Mesendoderm (in vitro differentiated cells): ENCODE measurements around the gene TMEM45B. TPM values are rescaled to one million over a fixed set of nuclear protein-coding genes. Genes with fewer than 3 reads are reported as not detected.

Experiments
- DNase-seq: peaks from one replicate; pipeline ENCODE4 v3.0.0; 2013
- H2AK5ac ChIP-seq: 2 replicates; pipeline ENCODE4 v1.6.1; 2013; ENCODE audit warnings: low read length, inconsistent platforms
- H2BK120ac ChIP-seq: 2 replicates; pipeline ENCODE4 v1.6.1; 2013; ENCODE audit warnings: low read depth, mild to moderate bottlenecking, low read length, moderate library complexity, mixed read lengths
- H2BK15ac ChIP-seq: replicated peaks from 2 replicates; pipeline ENCODE4 v1.6.1; 2013; ENCODE audit warnings: low read depth, mild to moderate bottlenecking, moderate library complexity
- H2BK5ac ChIP-seq: 2 replicates; pipeline ENCODE4 v1.6.1; 2013; ENCODE audit warnings: low read length, inconsistent platforms
- H3K18ac ChIP-seq: 2 replicates; pipeline ENCODE4 v1.6.1; 2013; ENCODE audit warnings: mild to moderate bottlenecking, low read length, mixed read lengths
- H3K23ac ChIP-seq: one replicate; pipeline ENCODE4 v1.6.1; 2013; ENCODE audit warnings: low read length
- H3K27ac ChIP-seq: 2 replicates; pipeline ENCODE4 v1.5.1; 2013; ENCODE audit warnings: low read depth, mild to moderate bottlenecking, inconsistent platforms, low read length, moderate library complexity
- H3K27me3 ChIP-seq: 2 replicates; pipeline ENCODE4 v1.6.1; 2013; ENCODE audit warnings: low read length, control low read depth, mild to moderate bottlenecking, inconsistent platforms; ENCODE audit not compliant: insufficient read depth, poor library complexity
- H3K36me3 ChIP-seq: 2 replicates; pipeline ENCODE4 v1.6.1; 2013; ENCODE audit warnings: low read length, inconsistent platforms; ENCODE audit not compliant: control insufficient read depth, insufficient read depth
- H3K4ac ChIP-seq: one replicate; pipeline ENCODE4 v1.6.1; 2013; ENCODE audit warnings: low read depth, mild to moderate bottlenecking, low read length, moderate library complexity
- H3K4me1 ChIP-seq: 2 replicates; pipeline ENCODE4 v1.6.1; 2013; ENCODE audit warnings: low read depth, low read length, inconsistent platforms; ENCODE audit not compliant: control insufficient read depth
- H3K4me2 ChIP-seq: 2 replicates; pipeline ENCODE4 v1.6.1; 2013; ENCODE audit warnings: low read length
- H3K4me3 ChIP-seq: 2 replicates; pipeline ENCODE4 v1.5.1; 2013; ENCODE audit warnings: mild to moderate bottlenecking, low read length
- H3K56ac ChIP-seq: one replicate; pipeline ENCODE4 v1.6.1; 2013; ENCODE audit warnings: low read length
- H3K79me1 ChIP-seq: 2 replicates; pipeline ENCODE4 v1.6.1; 2013; ENCODE audit warnings: low read length, inconsistent platforms
- H3K79me2 ChIP-seq: 2 replicates; pipeline ENCODE4 v1.6.1; 2013; ENCODE audit warnings: mild to moderate bottlenecking, low read length; ENCODE audit not compliant: control insufficient read depth, insufficient read depth
- H3K9ac ChIP-seq: 2 replicates; pipeline ENCODE4 v1.6.1; 2013; ENCODE audit warnings: low read length, inconsistent platforms
- H4K5ac ChIP-seq: one replicate; pipeline ENCODE4 v1.6.1; 2013; ENCODE audit warnings: low read length
- H4K8ac ChIP-seq: one replicate; pipeline ENCODE4 v1.6.1; 2013; ENCODE audit warnings: low read depth, mild to moderate bottlenecking, control low read depth, low read length, moderate library complexity
- WGBS: extraction: QIAGEN DNeasy Blood & Tissue Kit; methylation state at CpG from one replicate; pipeline ENCODE4 v1.1.7; 2013; ENCODE audit warnings: low lambda C conversion rate, missing lambda C conversion rate; ENCODE audit not compliant: insufficient coverage; ENCODE audit errors: extremely low coverage; 5-methylcytosine and 5-hydroxymethylcytosine counted together
- polyA plus RNA-seq, 2 experiments: library from polyadenylated mRNA; stranded (reverse); fragments of 200-250 nt; gene quantifications; one replicate each; pipeline ENCODE4 v1.2.3, GENCODE V29; 2013

Gene TMEM45B
- 0.04 TPM for polyA plus RNA-seq (2013, experiment 1 of 2)
- polyA plus RNA-seq (2013, experiment 2 of 2) = 0.10 TPM

DNA sequence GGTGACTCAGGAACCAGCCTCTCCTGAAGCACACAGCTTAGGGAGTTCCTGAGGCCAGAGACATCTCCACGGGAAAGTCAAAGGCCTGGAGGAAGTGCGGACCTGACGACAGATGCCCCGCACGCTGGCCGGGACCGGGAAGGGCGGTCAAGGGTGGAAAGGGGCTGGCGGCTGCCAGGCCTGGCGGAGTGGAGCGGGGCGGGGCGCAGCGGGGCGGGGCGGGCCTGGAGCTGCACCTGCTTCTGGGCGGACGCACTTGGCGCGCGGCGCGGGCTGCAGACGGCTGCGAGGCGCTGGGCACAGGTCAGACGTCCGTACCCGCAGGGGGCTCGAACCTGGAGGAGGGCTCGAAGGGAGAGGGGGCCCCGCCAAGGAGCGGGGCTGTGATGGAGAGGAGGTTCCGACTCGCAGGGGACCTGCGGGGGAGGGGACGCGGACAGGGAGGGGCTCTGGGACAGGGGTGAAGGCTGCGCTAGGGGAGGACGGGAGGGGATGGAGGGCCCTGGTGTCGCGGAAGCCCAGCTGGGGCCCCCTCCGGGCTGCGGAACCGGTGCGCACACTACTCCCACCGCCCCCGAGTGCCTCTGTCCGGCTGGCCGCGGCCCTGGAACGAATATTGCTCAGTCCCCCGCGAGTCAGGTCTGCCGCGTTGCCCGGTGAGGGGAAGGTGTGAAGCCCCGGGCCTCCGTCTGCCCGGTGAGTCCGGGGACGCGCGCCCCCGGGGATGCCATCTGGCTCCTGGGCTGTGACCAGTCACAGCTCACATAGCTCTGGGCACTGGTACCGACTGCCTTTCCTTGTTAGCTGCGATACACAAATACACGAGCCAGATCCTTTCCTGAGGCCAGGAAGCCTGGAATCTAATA lies at the start of gene TMEM45B:
Gene TMEM45B (plus strand): TSS at position 253 of the 866 bp plus-strand sequence. CDS start 36,635 bp downstream, outside the sequence.
- H3K4me1 ChIP-seq = no peaks in the 10 kb centered on the region
- H3K18ac ChIP-seq = no peak within 1 kb of the TSS
- H3K56ac ChIP-seq = no peak within 1 kb of the TSS
- no peak within 1 kb of the TSS for H3K23ac ChIP-seq
- no peaks in the 10 kb centered on the region for H3K79me1 ChIP-seq
- H4K8ac ChIP-seq = no peak within 1 kb of the TSS
- peaks cover 6% of the 10 kb centered on the region for H3K27me3 ChIP-seq
- no CpG with 5 or more reads among the region's 68 CpGs for WGBS
- H3K4ac ChIP-seq = no peak within 1 kb of the TSS
- H2BK15ac ChIP-seq = no peak within 1 kb of the TSS
- H2BK5ac ChIP-seq = no peak within 1 kb of the TSS
- no peak within 1 kb of the TSS for H4K5ac ChIP-seq
- no peak within 1 kb of the TSS for H3K27ac ChIP-seq
- no peak within 1 kb of the TSS for H2BK120ac ChIP-seq
- H2AK5ac ChIP-seq = no peak within 1 kb of the TSS
- no peaks in the 10 kb centered on the region for H3K36me3 ChIP-seq
- no peak within 1 kb of the TSS for H3K4me3 ChIP-seq
- DNase-seq = peak; percentile 14
- no peaks in the 10 kb centered on the region for H3K79me2 ChIP-seq
- H3K4me2 ChIP-seq = no peak within 1 kb of the TSS
- no peak within 1 kb of the TSS for H3K9ac ChIP-seq

DNA sequence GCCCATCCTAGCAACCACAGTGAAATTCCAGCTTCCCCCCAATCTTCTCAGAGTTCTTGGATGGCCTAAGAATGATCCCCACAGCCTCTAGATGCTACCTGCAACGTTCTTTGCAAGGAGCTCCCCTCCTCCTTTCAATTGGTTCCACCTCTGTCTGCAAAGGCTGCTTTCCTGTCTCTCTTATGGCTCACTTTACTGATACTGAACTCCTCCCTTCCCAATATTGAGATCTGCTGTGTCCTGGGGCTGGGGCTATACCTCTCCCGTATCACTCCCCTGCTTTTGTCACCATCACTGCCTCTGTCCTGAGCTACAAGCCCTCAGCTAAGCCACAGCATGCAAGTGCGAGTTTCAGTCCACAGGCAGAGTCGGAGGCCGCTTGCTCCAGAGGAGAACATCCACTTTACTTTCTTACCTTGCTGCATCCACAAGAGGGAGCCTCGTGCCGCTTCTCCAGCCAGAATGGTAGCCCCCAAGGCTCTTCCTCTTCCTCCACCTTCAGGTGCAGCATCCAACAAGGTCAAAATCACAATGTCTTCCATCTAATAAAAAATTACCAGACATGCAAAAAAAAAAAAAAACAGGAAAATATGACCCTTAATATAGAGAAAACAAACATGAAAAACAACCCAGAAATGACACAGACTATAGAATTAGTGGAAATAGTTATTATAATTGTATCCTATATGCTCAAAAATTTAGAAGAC lies 48.6 kb upstream of the TMEM45B start:
- Histone ChIP-seq H2BK5ac (no peak overlapping the region), H2AK5ac (no peak overlapping the region), H4K8ac (no peak overlapping the region), H2BK120ac (no peak overlapping the region), H3K9ac (no peak overlapping the region), H3K27ac (no peak overlapping the region), H3K4me1 (no peaks in the 10 kb centered on the region), H3K4me3 (no peak overlapping the region), H3K23ac (no peak overlapping the region), H2BK15ac (no peak overlapping the region), H4K5ac (no peak overlapping the region), H3K36me3 (no peaks in the 10 kb centered on the region), H3K4me2 (no peak overlapping the region), H3K18ac (no peak overlapping the region), H3K79me2 (no peaks in the 10 kb centered on the region), H3K27me3 (no peaks in the 10 kb centered on the region), H3K79me1 (no peaks in the 10 kb centered on the region), H3K56ac (peak overlapping the region; percentile 17), H3K4ac (no peak overlapping the region)
- no CpG with 5 or more reads among the region's 7 CpGs for WGBS
- peak; percentile 65 for DNase-seq

DNA sequence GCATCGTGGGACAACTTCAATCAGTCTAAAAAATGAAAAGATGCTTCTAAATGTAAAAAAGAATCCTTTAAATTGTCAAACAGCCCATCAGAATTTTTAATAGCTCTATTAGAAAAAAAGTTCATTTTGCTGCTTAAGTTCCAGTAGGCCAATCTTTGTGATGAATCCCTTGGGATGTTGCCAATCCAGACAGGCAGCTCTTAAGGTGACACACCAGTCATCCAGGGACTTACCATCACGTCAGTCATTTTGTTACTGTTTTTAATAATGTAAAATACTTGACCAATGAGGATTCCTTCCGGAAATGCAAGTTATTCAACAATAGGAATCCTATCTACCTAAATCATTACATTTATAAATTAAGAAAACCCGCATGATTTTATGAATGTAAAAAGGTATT lies 47.8 kb upstream of the TMEM45B start:
- Histone ChIP-seq H2AK5ac (no peak overlapping the region), H3K4me2 (no peak overlapping the region), H3K27me3 (no peaks in the 10 kb centered on the region), H3K9ac (no peak overlapping the region), H3K36me3 (no peaks in the 10 kb centered on the region), H3K4me1 (no peaks in the 10 kb centered on the region), H4K5ac (no peak overlapping the region), H3K4me3 (no peak overlapping the region), H4K8ac (no peak overlapping the region), H3K56ac (no peak overlapping the region), H2BK120ac (no peak overlapping the region), H2BK5ac (no peak overlapping the region), H3K79me1 (no peaks in the 10 kb centered on the region), H3K18ac (no peak overlapping the region), H3K79me2 (no peaks in the 10 kb centered on the region), H3K4ac (no peak overlapping the region), H3K27ac (no peak overlapping the region), H2BK15ac (no peak overlapping the region), H3K23ac (no peak overlapping the region)
- DNase-seq = no peak
- no CpG with 5 or more reads among the region's 4 CpGs for WGBS

DNA sequence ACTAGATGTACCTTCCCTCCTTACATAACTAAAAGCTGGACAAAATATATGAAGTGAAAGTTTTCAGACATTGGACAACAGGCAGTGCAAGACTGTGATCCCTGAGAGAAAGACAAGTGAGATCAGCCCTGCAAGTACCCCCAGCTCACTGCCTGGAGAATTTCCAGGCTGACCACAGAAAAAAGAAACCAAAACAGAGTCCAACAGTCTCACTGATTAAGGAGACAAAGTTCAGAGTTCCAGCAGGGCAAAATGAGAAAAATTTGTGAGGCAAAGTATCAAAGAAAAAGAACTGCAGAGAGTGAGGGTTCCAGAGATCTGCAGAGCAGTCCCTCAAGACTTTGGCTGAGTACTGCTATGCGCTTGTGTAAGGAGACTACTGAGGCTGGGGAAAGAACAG lies 47.3 kb upstream of the TMEM45B start:
- H2BK5ac ChIP-seq = no peak overlapping the region
- no peaks in the 10 kb centered on the region for H3K27me3 ChIP-seq
- WGBS = no CpG with 5 or more reads among the region's 1 CpG
- no peak overlapping the region for H3K4me2 ChIP-seq
- H3K27ac ChIP-seq = no peak overlapping the region
- H3K56ac ChIP-seq = no peak overlapping the region
- no peaks in the 10 kb centered on the region for H3K4me1 ChIP-seq
- no peak overlapping the region for H4K5ac ChIP-seq
- H2AK5ac ChIP-seq = no peak overlapping the region
- no peak overlapping the region for H3K23ac ChIP-seq
- H3K36me3 ChIP-seq = no peaks in the 10 kb centered on the region
- no peaks in the 10 kb centered on the region for H3K79me1 ChIP-seq
- H4K8ac ChIP-seq = no peak overlapping the region
- no peak overlapping the region for H3K18ac ChIP-seq
- H3K4ac ChIP-seq = no peak overlapping the region
- no peak for DNase-seq
- no peak overlapping the region for H3K4me3 ChIP-seq
- no peak overlapping the region for H2BK120ac ChIP-seq
- H3K9ac ChIP-seq = no peak overlapping the region
- no peak overlapping the region for H2BK15ac ChIP-seq
- no peaks in the 10 kb centered on the region for H3K79me2 ChIP-seq

DNA sequence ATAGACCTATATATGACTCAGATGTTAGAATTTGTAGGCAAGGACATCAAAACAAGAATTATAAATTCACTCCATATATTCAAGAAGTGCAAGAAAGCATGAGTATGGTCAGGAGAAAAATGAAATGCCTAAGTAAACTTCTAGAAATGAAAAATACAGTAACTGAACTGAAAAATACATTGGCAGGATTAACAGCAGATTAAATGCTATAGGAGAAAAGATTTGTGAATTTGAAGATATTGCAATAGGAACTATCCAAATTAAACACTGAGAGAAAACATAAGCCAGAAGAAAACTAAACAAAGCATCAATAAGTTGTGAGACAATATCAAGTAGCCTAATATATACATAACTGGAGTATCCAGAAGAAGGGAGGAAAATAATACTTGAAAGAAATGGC lies 46.6 kb upstream of the TMEM45B start:
- no peak overlapping the region for H3K56ac ChIP-seq
- no peaks in the 10 kb centered on the region for H3K79me2 ChIP-seq
- H3K79me1 ChIP-seq = no peaks in the 10 kb centered on the region
- H3K4me2 ChIP-seq = no peak overlapping the region
- H3K23ac ChIP-seq = no peak overlapping the region
- DNase-seq = no peak
- H4K5ac ChIP-seq = no peak overlapping the region
- no peak overlapping the region for H4K8ac ChIP-seq
- H2AK5ac ChIP-seq = no peak overlapping the region
- no peak overlapping the region for H3K4ac ChIP-seq
- H3K4me1 ChIP-seq = no peaks in the 10 kb centered on the region
- no peak overlapping the region for H2BK5ac ChIP-seq
- H3K18ac ChIP-seq = no peak overlapping the region
- no peaks in the 10 kb centered on the region for H3K27me3 ChIP-seq
- H2BK15ac ChIP-seq = no peak overlapping the region
- no peak overlapping the region for H3K27ac ChIP-seq
- no peak overlapping the region for H2BK120ac ChIP-seq
- H3K9ac ChIP-seq = no peak overlapping the region
- no peaks in the 10 kb centered on the region for H3K36me3 ChIP-seq
- H3K4me3 ChIP-seq = no peak overlapping the region
